GM10248 (cell line): ENCODE results near the gene DCXR.

Experiments used
- CTCF ChIA-PET: fragments of 300-600 bp; sonication (Branson Sonifier 250); formaldehyde crosslinking; extraction: SDS; loops from one replicate; lab custom pipeline; 2021; ENCODE audit warnings: antibody characterized with exemption; lab: Yijun Ruan, JAX
- POLR2A ChIA-PET: fragments of 350-650 bp; sonication (Branson Sonifier 250); formaldehyde crosslinking; extraction: SDS; loops from one replicate; lab custom pipeline; 2020; ENCODE audit warnings: antibody characterized with exemption; lab: Yijun Ruan, JAX
- DNase-seq: peaks from one replicate; pipeline ENCODE4 v3.0.0; 2012; ENCODE audit errors: extremely low spot score
- CTCF ChIP-seq: IDR thresholded peaks from 2 replicates; pipeline ENCODE4 v1.5.1; 2012; ENCODE audit warnings: mild to moderate bottlenecking, low read depth; ENCODE audit errors: extremely low read depth, missing control alignments, control extremely low read depth

DCXR gene

GRCh38 chr17:82048571-82048971 lies 11.1 kb upstream of the DCXR start:
- POLR2A ChIA-PET = interaction anchor here (1.8 kb wide), 1 partner anchor 11 kb away, joined by 5 read pairs; the partner anchor contains the start of gene DCXR
- no peak for DNase-seq
- CTCF ChIA-PET = interaction anchor here (2.6 to 3.0 kb wide), 2 partner anchors 11 to 18 kb away, joined by 14 to 15 read pairs; partner anchors contain the start of genes DCXR and RAC3
- TF ChIP-seq CTCF = no peak

GRCh38 chr17:82047914-82048570 lies 10.5 kb upstream of the DCXR start:
- CTCF ChIA-PET = no interaction called here
- no peak for DNase-seq
- no peak for TF ChIP-seq CTCF
- POLR2A ChIA-PET = no interaction called here

GRCh38 chr17:82047379-82047778 lies 9.9 kb upstream of the DCXR start:
- ChIA-PET CTCF (interaction anchor here (1.0 kb wide), 1 partner anchor 10 kb away, joined by 3 read pairs; the partner anchor contains the start of gene DCXR), POLR2A (no interaction called here)
- DNase-seq = no peak
- TF ChIP-seq CTCF = no peak

GRCh38 chr17:82046903-82047302 lies 9.4 kb upstream of the DCXR start:
- no peak for TF ChIP-seq CTCF
- no peak for DNase-seq
- ChIA-PET CTCF (interaction anchor here (1.0 kb wide), 1 partner anchor 10 kb away, joined by 3 read pairs; the partner anchor contains the start of gene DCXR), POLR2A (no interaction called here)

GRCh38 chr17:82045936-82046484 lies 8.5 kb upstream of the DCXR start:
- no peak for DNase-seq
- TF ChIP-seq CTCF = no peak
- CTCF ChIA-PET = no interaction called here
- POLR2A ChIA-PET = no interaction called here

GRCh38 chr17:82043507-82043906 lies 6.0 kb upstream of the DCXR start:
- no peak for TF ChIP-seq CTCF
- POLR2A ChIA-PET = no interaction called here
- CTCF ChIA-PET = interaction anchor here (1.4 to 1.7 kb wide), 2 partner anchors 13 to 84 kb away, joined by 4 to 5 read pairs; no protein-coding TSS in a partner anchor
- DNase-seq = no peak
